ENCODE data around the gene CHCHD3.
"Not testable (repeated sequence)": the region's sequence is repeated elsewhere in the genome, so short reads cannot be mapped to it uniquely, and the experiment has no call there.

CHCHD3 gene

DNA sequence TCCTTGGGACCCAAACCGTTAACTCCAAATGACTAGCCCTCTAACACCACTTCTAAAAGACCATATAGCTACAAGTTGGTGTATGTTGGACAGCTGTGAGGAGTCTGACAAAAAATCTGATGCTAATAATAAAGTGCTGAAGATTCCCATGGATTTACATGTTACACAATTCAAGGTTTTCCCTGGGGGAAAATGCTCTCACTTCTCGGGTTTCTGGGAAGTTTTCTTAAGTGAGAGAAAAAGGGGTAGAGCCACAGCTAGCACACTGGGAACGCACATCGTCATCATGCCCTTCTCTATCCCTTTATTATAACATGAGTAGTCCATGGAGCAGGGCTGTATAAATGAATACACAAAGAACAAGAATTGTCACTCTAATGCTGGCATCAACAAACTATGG, 162.1 kb downstream of the CHCHD3 start:
- H3K4me3 Mint-ChIP-seq: no peak overlapping the region
- H3K27ac Mint-ChIP-seq: no peak overlapping the region
- no peaks in the 10 kb centered on the region for H3K27me3 Mint-ChIP-seq
- H3K36me3 Mint-ChIP-seq (ENCODE audit: low read depth): peaks cover 50% of the 10 kb centered on the region
- peaks cover 4% of the 10 kb centered on the region for H3K9me3 Mint-ChIP-seq
- H3K4me1 Mint-ChIP-seq (ENCODE audit: low read depth): no peaks in the 10 kb centered on the region

- no peak overlapping the region for H3K4me3 Mint-ChIP-seq
- H3K36me3 Mint-ChIP-seq (ENCODE audit: low read depth): peaks cover 52% of the 10 kb centered on the region
- no peaks in the 10 kb centered on the region for H3K4me1 Mint-ChIP-seq (ENCODE audit: low read depth)
- no peaks in the 10 kb centered on the region for H3K27me3 Mint-ChIP-seq
- no peak overlapping the region for H3K27ac Mint-ChIP-seq
- peaks cover 4% of the 10 kb centered on the region for H3K9me3 Mint-ChIP-seq
These were observed 166.2 kb downstream of the CHCHD3 start for GRCh38 chr7:132915647-132916046.

DNA sequence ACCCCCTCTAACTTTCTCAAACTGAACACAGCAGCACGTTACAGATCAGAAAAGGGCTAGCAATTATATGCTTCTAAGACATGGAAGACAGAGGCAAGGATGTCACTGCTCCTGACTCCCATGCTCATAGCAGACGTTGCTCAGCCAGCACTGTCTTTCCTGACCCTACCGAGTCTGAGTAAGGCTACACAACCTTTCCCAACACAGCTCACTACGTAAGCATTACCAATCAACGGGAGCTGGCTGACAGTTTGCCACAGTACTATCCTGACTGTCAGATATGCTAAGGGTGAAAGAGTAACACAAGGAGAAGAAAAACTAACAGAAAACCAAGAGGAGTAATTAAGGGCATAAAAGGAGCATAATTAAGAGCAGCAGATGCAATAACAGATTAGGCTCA, 171.2 kb downstream of the CHCHD3 start:
- Mint-ChIP-seq H3K9me3 (no peaks in the 10 kb centered on the region), H3K4me3 (no peak overlapping the region), H3K27me3 (no peaks in the 10 kb centered on the region), H3K27ac (no peak overlapping the region), H3K36me3 (ENCODE audit: low read depth) (peaks cover 58% of the 10 kb centered on the region), H3K4me1 (ENCODE audit: low read depth) (peaks cover 4% of the 10 kb centered on the region)

DNA sequence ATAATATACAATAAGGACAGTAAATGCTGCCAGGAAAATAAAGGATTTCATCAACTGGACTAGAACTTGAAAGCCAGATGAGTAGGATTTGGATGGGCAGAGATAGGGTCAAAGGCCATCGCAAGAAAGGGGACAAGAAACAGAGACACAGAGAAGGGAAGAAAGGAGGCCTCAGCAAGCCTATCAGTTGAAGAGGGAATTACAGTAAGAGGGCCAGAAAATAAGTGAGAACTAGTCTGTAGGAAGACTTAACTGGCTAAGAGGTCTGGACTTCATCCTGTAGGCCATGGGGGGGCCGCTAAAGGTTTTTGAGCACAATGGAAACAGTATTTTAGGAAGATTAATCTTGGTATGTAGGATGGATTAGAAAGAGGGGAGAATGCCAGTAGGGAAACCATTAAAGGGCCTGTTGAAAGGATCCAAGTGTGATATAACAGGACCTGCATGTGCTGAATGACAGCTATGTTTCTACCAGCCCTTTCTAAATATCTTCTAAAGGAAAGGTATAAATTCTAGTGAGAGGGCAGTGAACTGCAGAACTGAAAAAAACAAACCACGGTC, 174.4 kb downstream of the CHCHD3 start:
- Mint-ChIP-seq H3K4me1 (ENCODE audit: low read depth) (peaks cover 12% of the 10 kb centered on the region), H3K27ac (no peak overlapping the region), H3K9me3 (peaks cover 3% of the 10 kb centered on the region), H3K27me3 (no peaks in the 10 kb centered on the region), H3K4me3 (no peak overlapping the region), H3K36me3 (ENCODE audit: low read depth) (peaks cover 55% of the 10 kb centered on the region)

- H3K4me1 Mint-ChIP-seq (ENCODE audit: low read depth): peaks cover 12% of the 10 kb centered on the region
- no peak overlapping the region for H3K4me3 Mint-ChIP-seq
- H3K36me3 Mint-ChIP-seq (ENCODE audit: low read depth): peaks cover 50% of the 10 kb centered on the region
- peaks cover 3% of the 10 kb centered on the region for H3K9me3 Mint-ChIP-seq
- H3K27ac Mint-ChIP-seq: no peak overlapping the region
- H3K27me3 Mint-ChIP-seq: no peaks in the 10 kb centered on the region
These were observed 175.6 kb downstream of the CHCHD3 start for GRCh38 chr7:132906193-132906835.

DNA sequence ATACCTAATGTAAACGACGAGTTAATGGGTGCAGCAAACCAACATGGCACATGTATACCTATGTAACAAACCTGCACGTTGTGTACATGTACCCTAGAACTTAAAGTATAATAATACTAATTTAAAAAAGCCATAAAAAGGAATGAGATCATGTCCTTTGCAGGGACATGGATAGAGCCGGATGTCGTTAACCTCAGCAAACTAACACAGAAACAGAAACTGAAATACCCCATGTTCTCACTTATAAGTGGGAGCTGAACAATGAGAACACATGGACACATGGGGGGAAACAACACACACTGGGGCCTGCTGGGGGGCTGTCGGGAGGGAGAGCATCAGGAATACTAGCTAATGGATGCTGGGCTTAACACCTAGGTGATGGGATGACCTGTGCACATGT, 176.8 kb downstream of the CHCHD3 start:
- not testable (repeated sequence) for H3K27ac Mint-ChIP-seq, H3K4me3 Mint-ChIP-seq, H3K9me3 Mint-ChIP-seq, H3K27me3 Mint-ChIP-seq
- Mint-ChIP-seq H3K36me3 (ENCODE audit: low read depth) (peaks cover 55% of the 10 kb centered on the region), H3K4me1 (ENCODE audit: low read depth) (peaks cover 12% of the 10 kb centered on the region)

DNA sequence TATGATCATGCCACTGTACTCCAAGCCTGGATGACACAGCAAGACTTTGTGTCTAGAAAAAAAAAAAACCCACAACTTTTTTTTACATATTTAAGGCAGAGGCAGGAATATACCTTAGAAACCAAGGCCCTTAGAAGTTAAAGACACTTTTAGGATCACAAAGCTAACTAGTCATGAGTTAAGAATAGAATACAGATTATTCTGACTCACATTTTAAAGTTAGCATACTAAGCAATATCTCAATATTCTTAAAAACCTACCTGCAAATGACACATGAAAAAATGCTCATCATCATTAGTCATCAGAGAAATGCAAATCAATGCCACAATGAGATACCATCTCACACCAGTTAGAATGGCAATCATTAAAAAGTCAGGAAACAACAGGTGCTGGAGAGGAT, 177.7 kb downstream of the CHCHD3 start:
- Mint-ChIP-seq H3K4me3 (no peak overlapping the region), H3K27me3 (no peaks in the 10 kb centered on the region), H3K4me1 (ENCODE audit: low read depth) (peaks cover 12% of the 10 kb centered on the region), H3K27ac (no peak overlapping the region), H3K9me3 (peaks cover 3% of the 10 kb centered on the region), H3K36me3 (ENCODE audit: low read depth) (peaks cover 55% of the 10 kb centered on the region)

- H3K27ac Mint-ChIP-seq, H3K9me3 Mint-ChIP-seq, H3K27me3 Mint-ChIP-seq, H3K4me3 Mint-ChIP-seq: not testable (repeated sequence)
- peaks cover 56% of the 10 kb centered on the region for H3K36me3 Mint-ChIP-seq (ENCODE audit: low read depth)
- H3K4me1 Mint-ChIP-seq (ENCODE audit: low read depth): peaks cover 12% of the 10 kb centered on the region
These were observed 179.6 kb downstream of the CHCHD3 start for GRCh38 chr7:132902294-132902693.

GRCh38 chr7:132901241-132901640, 180.6 kb downstream of the CHCHD3 start:
- H3K9me3 Mint-ChIP-seq: peaks cover 3% of the 10 kb centered on the region
- no peak overlapping the region for H3K4me3 Mint-ChIP-seq
- no peaks in the 10 kb centered on the region for H3K27me3 Mint-ChIP-seq
- H3K36me3 Mint-ChIP-seq (ENCODE audit: low read depth): peaks cover 66% of the 10 kb centered on the region
- peaks cover 8% of the 10 kb centered on the region for H3K4me1 Mint-ChIP-seq (ENCODE audit: low read depth)
- H3K27ac Mint-ChIP-seq: no peak overlapping the region

DNA sequence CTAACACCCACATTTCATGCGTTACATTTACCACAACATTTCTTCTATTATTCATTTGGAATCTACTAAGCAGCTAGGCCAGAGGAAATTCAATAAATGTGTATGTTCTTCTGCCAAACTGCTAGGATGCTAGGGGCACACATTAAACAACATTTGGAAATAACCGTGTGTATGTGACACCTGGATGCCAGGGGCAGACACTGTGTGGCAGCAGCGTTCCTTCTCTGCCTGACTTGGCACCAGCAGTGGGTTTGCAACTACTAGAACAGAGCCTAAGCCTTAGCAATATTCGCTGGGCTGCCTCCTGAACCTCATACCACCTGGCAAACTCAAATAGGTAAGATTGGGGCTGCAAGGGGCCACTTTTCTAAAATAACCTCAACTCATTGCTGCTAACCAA, 182.1 kb downstream of the CHCHD3 start:
- H3K27me3 Mint-ChIP-seq: no peaks in the 10 kb centered on the region
- H3K27ac Mint-ChIP-seq: no peak overlapping the region
- H3K36me3 Mint-ChIP-seq (ENCODE audit: low read depth): peaks cover 69% of the 10 kb centered on the region
- H3K9me3 Mint-ChIP-seq: peaks cover 7% of the 10 kb centered on the region
- H3K4me3 Mint-ChIP-seq: no peak overlapping the region
- peaks cover 8% of the 10 kb centered on the region for H3K4me1 Mint-ChIP-seq (ENCODE audit: low read depth)

GRCh38 chr7:132898641-132899175, 183.2 kb downstream of the CHCHD3 start:
- H3K9me3 Mint-ChIP-seq; H3K4me3 Mint-ChIP-seq; H3K27me3 Mint-ChIP-seq; H3K27ac Mint-ChIP-seq; H3K4me1 Mint-ChIP-seq (ENCODE audit: low read depth): not testable (repeated sequence)
- peaks cover 66% of the 10 kb centered on the region for H3K36me3 Mint-ChIP-seq (ENCODE audit: low read depth)

- Mint-ChIP-seq H3K4me1 (ENCODE audit: low read depth) (no peaks in the 10 kb centered on the region), H3K4me3 (no peak overlapping the region), H3K36me3 (ENCODE audit: low read depth) (peaks cover 66% of the 10 kb centered on the region), H3K27ac (no peak overlapping the region), H3K27me3 (no peaks in the 10 kb centered on the region), H3K9me3 (peaks cover 5% of the 10 kb centered on the region)
These were observed 184.7 kb downstream of the CHCHD3 start for GRCh38 chr7:132897093-132897687.

GRCh38 chr7:132895231-132895630, 186.7 kb downstream of the CHCHD3 start:
- Mint-ChIP-seq H3K9me3 (peaks cover 5% of the 10 kb centered on the region), H3K27me3 (no peaks in the 10 kb centered on the region), H3K4me1 (ENCODE audit: low read depth) (no peaks in the 10 kb centered on the region), H3K4me3 (no peak overlapping the region), H3K36me3 (ENCODE audit: low read depth) (peaks cover 68% of the 10 kb centered on the region), H3K27ac (no peak overlapping the region)

DNA sequence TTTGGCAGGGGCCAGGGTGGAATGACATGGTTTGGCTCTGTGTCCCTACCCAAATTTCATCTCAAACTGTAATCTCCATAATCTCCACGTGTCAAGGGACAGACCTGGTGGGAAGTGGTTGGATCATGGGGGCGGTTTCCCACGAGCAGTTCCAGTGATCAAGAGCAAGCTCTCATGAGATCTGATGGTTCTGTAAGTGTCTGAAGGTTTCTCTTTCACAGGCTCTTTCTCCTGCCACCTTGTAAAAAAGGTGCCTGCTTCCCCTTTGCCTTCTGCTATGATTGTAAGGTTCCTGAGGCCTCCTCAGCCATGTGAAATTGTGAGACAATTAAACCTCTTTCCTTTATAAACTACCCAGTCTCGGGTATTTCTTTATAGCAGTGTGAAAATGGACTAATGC, 188.3 kb downstream of the CHCHD3 start:
- peaks cover 58% of the 10 kb centered on the region for H3K36me3 Mint-ChIP-seq (ENCODE audit: low read depth)
- H3K4me1 Mint-ChIP-seq (ENCODE audit: low read depth): no peaks in the 10 kb centered on the region
- peaks cover 5% of the 10 kb centered on the region for H3K9me3 Mint-ChIP-seq
- H3K27me3 Mint-ChIP-seq: no peaks in the 10 kb centered on the region
- no peak overlapping the region for H3K27ac Mint-ChIP-seq
- no peak overlapping the region for H3K4me3 Mint-ChIP-seq

GRCh38 chr7:132892744-132893143, 189.1 kb downstream of the CHCHD3 start:
- not testable (repeated sequence) for H3K4me3 Mint-ChIP-seq; H3K9me3 Mint-ChIP-seq; H3K27me3 Mint-ChIP-seq; H3K27ac Mint-ChIP-seq; H3K4me1 Mint-ChIP-seq (ENCODE audit: low read depth)
- peaks cover 56% of the 10 kb centered on the region for H3K36me3 Mint-ChIP-seq (ENCODE audit: low read depth)

All from stimulated activated naive CD8-positive, alpha-beta T cell treated with anti-CD3 and anti-CD28 coated beads, Interleukin-15, Interleukin-2, amounts not matched to agents 100 ng/mL and 50 ng/mL, for 24 hours (primary cell).